Gastrocnemius medialis (tissue), 4 donors: ENCODE data around the gene FAM117A. TPM values are rescaled to one million over a fixed set of nuclear protein-coding genes. Genes with fewer than 3 reads are reported as not detected.

Experiments
- ATAC-seq, 2 donors: fragments of 150-250 bp; one replicate each; pipeline ENCODE4 v1.9.1; 2016
- DNase-seq, 2 donors: peaks; one replicate each; pipeline ENCODE4 v3.0.0-alpha.2; 2019
- H3K27ac ChIP-seq, 4 donors: fragments of 200-600 bp; sonication (generic); 1 replicate in 1 of 4; 2 replicates in 3 of 4; pipeline ENCODE4 v1.5.1; 2016 to 2018; ENCODE audit warnings: mild to moderate bottlenecking in 2 of 4, moderate library complexity in 1 of 4
- H3K27me3 ChIP-seq, 3 donors: fragments of 200-600 bp; sonication (generic) in 2 of 3; 1 replicate in 1 of 3; 2 replicates in 2 of 3; pipeline versions ENCODE4 v1.5.1 to v1.6.0; 2016 to 2019; ENCODE audit warnings: mild to moderate bottlenecking in 1 of 3, moderate library complexity in 1 of 3
- H3K36me3 ChIP-seq, 2 donors: fragments of 200-600 bp; sonication (generic) in 1 of 2; one replicate each; pipeline ENCODE4 v1.5.1; 2017 to 2018
- H3K4me1 ChIP-seq, 2 donors: fragments of 200-600 bp; sonication (generic) in 1 of 2; one replicate each; pipeline ENCODE4 v1.5.1; 2016 to 2017; ENCODE audit warnings: mild to moderate bottlenecking in 2 of 2
- H3K4me3 ChIP-seq, 4 donors: fragments of 200-600 bp; sonication (generic) in 3 of 4; 1 replicate in 1 of 4; 2 replicates in 3 of 4; pipeline ENCODE4 v1.5.1; 2016 to 2019; ENCODE audit warnings: mild to moderate bottlenecking in 2 of 4
- H3K9me3 ChIP-seq, 3 donors: fragments of 200-600 bp; sonication (generic) in 2 of 3; 1 replicate in 1 of 3; 2 replicates in 2 of 3; pipeline ENCODE4 v1.5.1; 2016 to 2019
- CTCF ChIP-seq, 5 experiments: fragments of 450-650 bp in 3 of 5; fragments of 200-600 bp in 2 of 5; sonication (generic) in 2 of 5; IDR thresholded peaks in 4 of 5; conservative IDR thresholded peaks in 1 of 5; 1 replicate in 4 of 5; 2 replicates in 1 of 5; pipeline ENCODE4 v1.5.1; 2016 to 2019; ENCODE audit warnings: antibody characterized with exemption in 5 of 5, mild to moderate bottlenecking in 3 of 5, moderate library complexity in 3 of 5
- POLR2A ChIP-seq, 2 donors: fragments of 450-650 bp; IDR thresholded peaks; one replicate each; pipeline ENCODE4 v1.6.1; 2017; ENCODE audit warnings: antibody characterized with exemption in 2 of 2, mild to moderate bottlenecking in 2 of 2, moderate library complexity in 2 of 2
- in situ Hi-C, 4 donors: fragments of 200-750 bp; cut with MboI; loops; one replicate each; pipeline versions ENCODE4 v1.15.0 to v1.8.0; 2017; ENCODE audit warnings: low sequenced_read_pairs in 4 of 4
- intact Hi-C: fragments of 100-400 bp; cut with DNase I; formaldehyde crosslinking; loops from one replicate; pipeline ENCODE4 v1.15.1; 2023; ENCODE audit warnings: low total_unique reads
- total RNA-seq, 4 donors: library from RNA; depleted of rRNA; stranded (reverse); fragments of >200 nt; gene quantifications; one replicate each; pipeline versions ENCODE4 v1.1.0 to v1.2.3, GENCODE V29; 2016

The FAM117A gene
- total RNA-seq, 4 donors from 2014 or later: 2.6 to 4.9 (median 3.3) TPM

GRCh38 chr17:49670641-49671040 lies 93.3 kb downstream of the FAM117A start:
- no peak overlapping the region for H3K4me3 ChIP-seq
- no peaks in the 10 kb centered on the region for H3K9me3 ChIP-seq
- in situ Hi-C loops (no loop called here), intact Hi-C loops (loop anchor here (10.0 kb wide), 1 partner anchor 726 kb away; the partner anchor contains the start of gene SNF8)
- TF ChIP-seq CTCF (IDR thresholded peaks at IDR 0.05 in 4 of 5, conservative IDR thresholded peaks at IDR 0.05 in 1 of 5) (no peak), POLR2A (IDR thresholded peaks at IDR 0.05) (no peak)
- ATAC-seq: peak in 1 of 2 donors; percentile 32
- DNase-seq: no peak
- peaks cover 0 to 3% of the 10 kb centered on the region in 2 donors for H3K36me3 ChIP-seq
- no peaks in the 10 kb centered on the region for H3K27me3 ChIP-seq
- peaks cover 42 to 55% of the 10 kb centered on the region in 2 donors for H3K4me1 ChIP-seq
- peak overlapping the region; percentile 57 to 100 (median 70) for H3K27ac ChIP-seq

GRCh38 chr17:49670002-49670401 lies 93.9 kb downstream of the FAM117A start:
- H3K36me3 ChIP-seq: peaks cover 0 to 3% of the 10 kb centered on the region in 2 donors
- intact Hi-C loops (loop anchor here (10.0 kb wide), 1 partner anchor 725 kb away; the partner anchor contains the start of gene SNF8), in situ Hi-C loops (no loop called here)
- DNase-seq (no peak), ATAC-seq (peak in 1 of 2 donors; percentile 46)
- H3K4me1 ChIP-seq: peaks cover 35 to 50% of the 10 kb centered on the region in 2 donors
- no peak for TF ChIP-seq POLR2A (IDR thresholded peaks at IDR 0.05)
- no peak for TF ChIP-seq CTCF (IDR thresholded peaks at IDR 0.05 in 4 of 5, conservative IDR thresholded peaks at IDR 0.05 in 1 of 5)
- no peak overlapping the region for H3K4me3 ChIP-seq
- peak overlapping the region; percentile 57 to 100 (median 70) for H3K27ac ChIP-seq
- H3K27me3 ChIP-seq: no peaks in the 10 kb centered on the region
- H3K9me3 ChIP-seq: no peaks in the 10 kb centered on the region

GRCh38 chr17:49667854-49668253 lies 96.1 kb downstream of the FAM117A start:
- in situ Hi-C loops (no loop called here), intact Hi-C loops (no loop called here)
- Histone ChIP-seq H3K36me3 (peaks cover 0 to 3% of the 10 kb centered on the region in 2 donors), H3K4me1 (peaks cover 38 to 50% of the 10 kb centered on the region in 2 donors), H3K27ac (peak overlapping the region in 1 of 4 donors; percentile 20), H3K4me3 (no peak overlapping the region), H3K27me3 (no peaks in the 10 kb centered on the region), H3K9me3 (no peaks in the 10 kb centered on the region)
- DNase-seq: no peak
- ATAC-seq: no peak
- no peak for TF ChIP-seq POLR2A (IDR thresholded peaks at IDR 0.05)
- TF ChIP-seq CTCF (IDR thresholded peaks at IDR 0.05 in 4 of 5, conservative IDR thresholded peaks at IDR 0.05 in 1 of 5): no peak

GRCh38 chr17:49664706-49665211 lies 99.2 kb downstream of the FAM117A start:
- Histone ChIP-seq H3K36me3 (peaks cover 0 to 3% of the 10 kb centered on the region in 2 donors), H3K9me3 (no peaks in the 10 kb centered on the region), H3K4me1 (peaks cover 39 to 42% of the 10 kb centered on the region in 2 donors), H3K4me3 (no peak overlapping the region), H3K27me3 (no peaks in the 10 kb centered on the region), H3K27ac (peak overlapping the region in 2 of 4 donors; percentile 1 to 17)
- TF ChIP-seq CTCF (IDR thresholded peaks at IDR 0.05 in 4 of 5, conservative IDR thresholded peaks at IDR 0.05 in 1 of 5) (no peak), POLR2A (IDR thresholded peaks at IDR 0.05) (no peak)
- DNase-seq: no peak
- intact Hi-C loops: no loop called here
- in situ Hi-C loops: no loop called here
- no peak for ATAC-seq

Other genes with a start within 250 kb of the FAM117A start
- gene NXPH3, start 188.3 kb downstream of the FAM117A start, total RNA-seq: 1 to 10 TPM; 1.3 to 3.0 (median 1.7) TPM
- gene SPOP, start 86.0 kb downstream of the FAM117A start, total RNA-seq: 10 to 100 TPM; 27.5 to 57.5 (median 53.5) TPM
- gene SLC35B1, start 56.2 kb downstream of the FAM117A start, total RNA-seq: 10 to 100 TPM; 62.7 to 99.0 (median 84.5) TPM
- gene KAT7, start 24.6 kb upstream of the FAM117A start, total RNA-seq: 10 to 100 TPM; 32.6 to 49.8 (median 45.2) TPM
- not detected for gene TAC4, start 83.9 kb upstream of the FAM117A start, total RNA-seq
- not detected for gene DLX4, start 205.1 kb upstream of the FAM117A start, total RNA-seq
- gene DLX3, start 231.1 kb upstream of the FAM117A start, total RNA-seq: not detected